ENCODE results near the gene EN1. TPM values are rescaled to one million over a fixed set of nuclear protein-coding genes. Genes with fewer than 3 reads are reported as not detected.

Gene EN1
- polyA plus RNA-seq, 3 donors: not detected

DNA sequence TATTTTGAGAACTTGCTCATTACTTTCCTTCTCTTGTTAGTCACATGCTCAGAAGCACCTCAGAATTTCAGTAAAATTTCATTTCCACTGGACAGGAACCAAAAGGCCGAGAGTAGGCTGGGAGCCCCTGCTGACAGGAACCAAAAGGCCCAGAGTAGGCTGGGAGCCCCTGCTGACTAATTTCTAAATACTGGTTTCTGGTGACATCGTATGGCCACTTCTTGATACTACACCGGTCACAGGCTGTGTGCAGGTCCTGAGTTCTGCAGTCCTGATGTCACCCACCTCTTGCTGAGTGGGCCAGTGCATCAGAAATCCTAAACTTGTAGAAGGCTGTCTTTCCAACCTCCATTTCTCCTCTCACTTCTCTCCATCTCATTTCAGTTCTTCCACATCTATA, 17.7 kb upstream of the EN1 start:
- Histone ChIP-seq H4K20me1 (ENCODE audit: insufficient read depth, low read length) (no peaks in the 10 kb centered on the region), H2AFZ (ENCODE audit: insufficient read depth, low read depth, low read length, poor library complexity, severe bottlenecking) (no peak overlapping the region), H3K4me2 (replicated peaks; ENCODE audit: extremely low read depth, low read length, poor library complexity, severe bottlenecking) (no peak overlapping the region), H3K4me3 (replicated peaks in 1 of 3; ENCODE audit: low read depth in 2 of 3, low read length in 3 of 3) (no peak overlapping the region), H3K27me3 (ENCODE audit: control insufficient read depth in 2 of 2, insufficient read depth in 2 of 2, low read length in 2 of 2) (peaks cover 54 to 58% of the 10 kb centered on the region in 2 donors), H3K36me3 (replicated peaks in 1 of 2; ENCODE audit: control insufficient read depth in 1 of 2, insufficient read depth in 2 of 2, low read length in 2 of 2) (no peaks in the 10 kb centered on the region), H3K79me2 (ENCODE audit: insufficient read depth, low read length) (no peaks in the 10 kb centered on the region), H3K27ac (ENCODE audit: low read depth in 1 of 2, low read length in 2 of 2) (no peak overlapping the region), H3K9me3 (replicated peaks in 1 of 2; ENCODE audit: control insufficient read depth in 1 of 2, insufficient read depth in 1 of 2, low read length in 2 of 2) (peaks cover 0 to 6% of the 10 kb centered on the region in 2 donors), H3K9ac (ENCODE audit: insufficient read depth, low read length, poor library complexity, severe bottlenecking) (no peak overlapping the region), H3K4me1 (ENCODE audit: control insufficient read depth in 1 of 2, insufficient read depth in 2 of 2, low read length in 2 of 2) (no peaks in the 10 kb centered on the region)
- no peak overlapping the region for H3K27ac Mint-ChIP-seq
- intact Hi-C loops (cut with micrococcal nuclease): no loop called here
- H3K4me1 Mint-ChIP-seq: no peaks in the 10 kb centered on the region
- H3K36me3 Mint-ChIP-seq: no peaks in the 10 kb centered on the region
- TF ChIP-seq, protein P1, sequence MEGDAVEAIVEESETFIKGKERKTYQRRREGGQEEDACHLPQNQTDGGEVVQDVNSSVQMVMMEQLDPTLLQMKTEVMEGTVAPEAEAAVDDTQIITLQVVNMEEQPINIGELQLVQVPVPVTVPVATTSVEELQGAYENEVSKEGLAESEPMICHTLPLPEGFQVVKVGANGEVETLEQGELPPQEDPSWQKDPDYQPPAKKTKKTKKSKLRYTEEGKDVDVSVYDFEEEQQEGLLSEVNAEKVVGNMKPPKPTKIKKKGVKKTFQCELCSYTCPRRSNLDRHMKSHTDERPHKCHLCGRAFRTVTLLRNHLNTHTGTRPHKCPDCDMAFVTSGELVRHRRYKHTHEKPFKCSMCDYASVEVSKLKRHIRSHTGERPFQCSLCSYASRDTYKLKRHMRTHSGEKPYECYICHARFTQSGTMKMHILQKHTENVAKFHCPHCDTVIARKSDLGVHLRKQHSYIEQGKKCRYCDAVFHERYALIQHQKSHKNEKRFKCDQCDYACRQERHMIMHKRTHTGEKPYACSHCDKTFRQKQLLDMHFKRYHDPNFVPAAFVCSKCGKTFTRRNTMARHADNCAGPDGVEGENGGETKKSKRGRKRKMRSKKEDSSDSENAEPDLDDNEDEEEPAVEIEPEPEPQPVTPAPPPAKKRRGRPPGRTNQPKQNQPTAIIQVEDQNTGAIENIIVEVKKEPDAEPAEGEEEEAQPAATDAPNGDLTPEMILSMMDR (IDR thresholded peaks at IDR 0.05): peak; percentile 46
- WGBS (ENCODE audit: insufficient coverage): 2% methylated on average over 3 of the region's 3 CpGs
- peaks cover 0 to 2% (median 0%) of the 10 kb centered on the region in 7 donors for H3K9me3 Mint-ChIP-seq
- peak in 2 of 3 donors; percentile 19 to 30 for DNase-seq
- H3K4me3 Mint-ChIP-seq: no peak overlapping the region
- H3K27me3 Mint-ChIP-seq (ENCODE audit: low read depth in 3 of 3): peaks cover 46 to 71% (median 46%) of the 10 kb centered on the region in 3 donors

DNA sequence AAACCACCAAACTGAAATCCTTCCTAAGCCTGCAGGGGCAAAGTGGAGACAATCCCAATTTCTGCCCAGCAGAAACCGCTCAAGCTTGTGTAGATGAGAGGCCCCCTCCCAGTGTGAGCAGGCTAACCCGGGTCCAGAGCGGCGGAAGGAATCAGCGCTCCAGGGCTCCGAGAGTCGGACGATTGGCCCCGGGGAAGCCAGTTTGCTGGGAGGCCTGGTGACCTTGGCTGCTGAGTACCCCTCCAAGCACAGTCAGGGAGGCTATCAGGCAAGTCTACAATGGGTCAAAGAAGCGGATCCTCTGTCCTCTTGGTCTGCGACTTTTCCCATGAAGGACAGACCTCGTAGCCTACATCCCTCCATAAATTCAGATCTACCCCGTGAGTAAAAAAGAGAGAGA, 16.8 kb upstream of the EN1 start:
- Histone ChIP-seq H3K27me3 (ENCODE audit: control insufficient read depth in 2 of 2, insufficient read depth in 2 of 2, low read length in 2 of 2) (peaks cover 54 to 60% of the 10 kb centered on the region in 2 donors), H2AFZ (ENCODE audit: insufficient read depth, low read depth, low read length, poor library complexity, severe bottlenecking) (no peak overlapping the region), H3K9ac (ENCODE audit: insufficient read depth, low read length, poor library complexity, severe bottlenecking) (no peak overlapping the region), H3K36me3 (replicated peaks in 1 of 2; ENCODE audit: control insufficient read depth in 1 of 2, insufficient read depth in 2 of 2, low read length in 2 of 2) (no peaks in the 10 kb centered on the region), H3K4me2 (replicated peaks; ENCODE audit: extremely low read depth, low read length, poor library complexity, severe bottlenecking) (no peak overlapping the region), H3K79me2 (ENCODE audit: insufficient read depth, low read length) (no peaks in the 10 kb centered on the region), H3K4me1 (ENCODE audit: control insufficient read depth in 1 of 2, insufficient read depth in 2 of 2, low read length in 2 of 2) (no peaks in the 10 kb centered on the region), H3K27ac (ENCODE audit: low read depth in 1 of 2, low read length in 2 of 2) (no peak overlapping the region), H4K20me1 (ENCODE audit: insufficient read depth, low read length) (no peaks in the 10 kb centered on the region), H3K4me3 (replicated peaks in 1 of 3; ENCODE audit: low read depth in 2 of 3, low read length in 3 of 3) (no peak overlapping the region), H3K9me3 (replicated peaks in 1 of 2; ENCODE audit: control insufficient read depth in 1 of 2, insufficient read depth in 1 of 2, low read length in 2 of 2) (peaks cover 0 to 15% of the 10 kb centered on the region in 2 donors)
- H3K4me3 Mint-ChIP-seq: no peak overlapping the region
- TF ChIP-seq, protein P1 (IDR thresholded peaks at IDR 0.05): no peak
- peaks cover 0 to 5% (median 0%) of the 10 kb centered on the region in 7 donors for H3K9me3 Mint-ChIP-seq
- H3K27ac Mint-ChIP-seq: no peak overlapping the region
- H3K27me3 Mint-ChIP-seq (ENCODE audit: low read depth in 3 of 3): peaks cover 54 to 71% (median 55%) of the 10 kb centered on the region in 3 donors
- WGBS (ENCODE audit: insufficient coverage): 94% methylated on average over 5 of the region's 13 CpGs
- no peaks in the 10 kb centered on the region for H3K4me1 Mint-ChIP-seq
- DNase-seq: no peak
- intact Hi-C loops (cut with micrococcal nuclease): no loop called here
- H3K36me3 Mint-ChIP-seq: no peaks in the 10 kb centered on the region

Measured in CD14-positive monocyte (primary cell).